GM13977 (cell line): ENCODE data around the gene TAGLN3.

Source experiments
- DNase-seq: peaks from one replicate; pipeline ENCODE4 v3.0.0; 2012; ENCODE audit warnings: low spot score
- CTCF ChIP-seq: IDR thresholded peaks from 2 replicates; pipeline ENCODE4 v1.5.1; 2012; ENCODE audit warnings: mild to moderate bottlenecking, control low read depth; ENCODE audit not compliant: insufficient read depth; ENCODE audit errors: extremely low read depth, missing control alignments
- in situ Hi-C: fragments of 300-500 bp; cut with MboI; formaldehyde crosslinking; loops from one replicate; pipeline ENCODE4 v1.12.0; 2022; ENCODE audit warnings: low sequenced_read_pairs, low pct_unique_long_range_greater_than_20kb, mixed read lengths, inconsistent platforms; ENCODE audit not compliant: unreplicated experiment

Gene TAGLN3

GRCh38 chr3:111967068-111967467, 31.7 kb upstream of the TAGLN3 start:
- no peak for TF ChIP-seq CTCF
- in situ Hi-C loops, result no loop called here
- no peak for DNase-seq

- in situ Hi-C loops, result no loop called here
- TF ChIP-seq CTCF, result peak; percentile 83
- peak; percentile 36 for DNase-seq
Measured at GRCh38 chr3:111967651-111968274, 31.0 kb upstream of the TAGLN3 start.

DNA sequence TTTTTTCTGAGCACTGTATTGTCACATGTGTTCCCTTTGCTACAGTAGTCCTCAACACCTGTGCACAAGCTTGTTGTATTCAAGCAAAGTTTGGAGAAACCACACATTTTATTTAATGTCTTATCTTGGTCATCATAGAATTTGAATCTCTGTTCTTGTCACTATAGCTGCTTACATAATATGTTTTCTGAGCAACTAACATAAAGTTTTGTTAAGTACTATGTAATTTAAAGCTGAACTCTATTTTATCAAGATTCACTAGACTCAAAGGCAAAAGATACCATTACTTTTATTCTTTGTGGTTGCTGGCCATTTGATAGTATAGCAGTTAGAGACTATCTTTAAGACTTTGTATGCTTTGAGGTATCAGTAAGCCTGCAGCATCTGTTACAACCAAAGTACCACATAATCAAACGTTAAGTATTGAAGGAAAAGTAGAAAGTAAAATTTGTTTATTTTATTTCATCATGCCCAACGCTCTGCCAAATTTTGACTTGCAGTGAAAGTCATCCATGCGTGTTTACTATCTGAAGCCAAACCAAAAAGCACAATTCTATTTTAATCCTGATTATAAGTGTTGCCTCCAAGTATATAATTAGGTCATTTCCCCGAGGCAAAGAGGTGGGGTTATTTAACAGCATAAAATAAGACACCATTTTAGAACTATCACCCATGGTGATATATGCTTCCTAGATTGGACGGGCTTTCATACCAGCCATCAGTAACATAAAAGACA, 30.2 kb upstream of the TAGLN3 start:
- TF ChIP-seq CTCF, result no peak
- no peak for DNase-seq
- in situ Hi-C loops, result no loop called here

- TF ChIP-seq CTCF, result no peak
- DNase-seq, result no peak
- in situ Hi-C loops, result loop anchor here (10.0 kb wide), 1 partner anchor 246 kb away; no protein-coding TSS in a partner anchor
Measured at GRCh38 chr3:111970376-111970775, 28.3 kb upstream of the TAGLN3 start.

DNA sequence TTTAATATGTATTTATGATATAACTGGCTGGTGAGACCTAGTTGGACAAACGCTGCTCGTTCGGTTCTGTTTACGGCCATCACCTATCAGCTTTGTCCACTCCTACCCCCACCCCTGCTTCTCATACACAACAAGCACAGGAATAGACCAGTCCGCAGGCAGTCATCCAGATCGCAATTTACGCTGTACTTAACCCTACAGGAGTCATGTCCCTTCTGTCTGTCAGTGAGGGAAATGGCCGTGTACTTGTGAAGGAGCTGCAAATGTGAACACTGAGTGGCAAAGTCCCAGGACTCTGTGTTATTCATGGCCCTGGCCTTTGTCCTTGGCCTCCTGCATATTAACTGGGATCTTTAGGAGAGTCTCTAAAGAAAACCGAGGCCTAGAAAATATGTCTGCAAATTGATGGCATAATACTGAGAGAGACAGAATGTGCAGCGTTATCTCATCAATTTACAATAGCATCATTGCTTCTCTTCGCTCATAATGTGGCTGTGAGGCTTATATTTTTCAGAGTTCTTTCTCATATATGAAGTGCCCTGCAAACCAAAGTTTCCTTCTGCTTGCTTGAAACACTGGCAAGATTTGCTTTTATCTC, 27.1 kb upstream of the TAGLN3 start:
- in situ Hi-C loops, result loop anchor here (10.0 kb wide), 1 partner anchor 247 kb away; no protein-coding TSS in a partner anchor
- TF ChIP-seq CTCF, result no peak
- no peak for DNase-seq

GRCh38 chr3:111972891-111973290, 25.8 kb upstream of the TAGLN3 start:
- TF ChIP-seq CTCF, result no peak
- in situ Hi-C loops, result loop anchor here (10.0 kb wide), 1 partner anchor 248 kb away; no protein-coding TSS in a partner anchor
- no peak for DNase-seq
